Coronary artery (tissue), 2 donors: ENCODE data around the gene ANKRD6.

Source experiments
- DNase-seq: peaks from one replicate; pipeline ENCODE4 v3.0.0-alpha.2; 2017; ENCODE audit warnings: low spot score
- H3K27ac ChIP-seq, 2 donors: fragments of 200-600 bp; sonication (generic); one replicate each; pipeline ENCODE4 v1.5.1; 2016 to 2019
- H3K4me3 ChIP-seq: fragments of 200-600 bp; sonication (generic); 2 replicates; pipeline ENCODE4 v1.5.1; 2016; ENCODE audit warnings: mild to moderate bottlenecking, moderate library complexity
- TF ChIP-seq, protein P1 (sequence below): fragments of 200-600 bp; sonication (generic); IDR thresholded peaks from one replicate; pipeline ENCODE4 v1.5.1; 2019; ENCODE audit warnings: antibody characterized with exemption

The ANKRD6 gene

GRCh38 chr6:89669002-89669401, 236.1 kb downstream of the ANKRD6 start:
- H3K27ac ChIP-seq: peak overlapping the region in 1 of 2 donors; percentile 42
- no peak for DNase-seq
- H3K4me3 ChIP-seq: no peak overlapping the region
- TF ChIP-seq, protein P1, sequence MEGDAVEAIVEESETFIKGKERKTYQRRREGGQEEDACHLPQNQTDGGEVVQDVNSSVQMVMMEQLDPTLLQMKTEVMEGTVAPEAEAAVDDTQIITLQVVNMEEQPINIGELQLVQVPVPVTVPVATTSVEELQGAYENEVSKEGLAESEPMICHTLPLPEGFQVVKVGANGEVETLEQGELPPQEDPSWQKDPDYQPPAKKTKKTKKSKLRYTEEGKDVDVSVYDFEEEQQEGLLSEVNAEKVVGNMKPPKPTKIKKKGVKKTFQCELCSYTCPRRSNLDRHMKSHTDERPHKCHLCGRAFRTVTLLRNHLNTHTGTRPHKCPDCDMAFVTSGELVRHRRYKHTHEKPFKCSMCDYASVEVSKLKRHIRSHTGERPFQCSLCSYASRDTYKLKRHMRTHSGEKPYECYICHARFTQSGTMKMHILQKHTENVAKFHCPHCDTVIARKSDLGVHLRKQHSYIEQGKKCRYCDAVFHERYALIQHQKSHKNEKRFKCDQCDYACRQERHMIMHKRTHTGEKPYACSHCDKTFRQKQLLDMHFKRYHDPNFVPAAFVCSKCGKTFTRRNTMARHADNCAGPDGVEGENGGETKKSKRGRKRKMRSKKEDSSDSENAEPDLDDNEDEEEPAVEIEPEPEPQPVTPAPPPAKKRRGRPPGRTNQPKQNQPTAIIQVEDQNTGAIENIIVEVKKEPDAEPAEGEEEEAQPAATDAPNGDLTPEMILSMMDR: no peak

GRCh38 chr6:89670935-89671565, 238.1 kb downstream of the ANKRD6 start:
- no peak overlapping the region for H3K27ac ChIP-seq
- no peak overlapping the region for H3K4me3 ChIP-seq
- TF ChIP-seq, protein P1: no peak
- DNase-seq: no peak

DNA sequence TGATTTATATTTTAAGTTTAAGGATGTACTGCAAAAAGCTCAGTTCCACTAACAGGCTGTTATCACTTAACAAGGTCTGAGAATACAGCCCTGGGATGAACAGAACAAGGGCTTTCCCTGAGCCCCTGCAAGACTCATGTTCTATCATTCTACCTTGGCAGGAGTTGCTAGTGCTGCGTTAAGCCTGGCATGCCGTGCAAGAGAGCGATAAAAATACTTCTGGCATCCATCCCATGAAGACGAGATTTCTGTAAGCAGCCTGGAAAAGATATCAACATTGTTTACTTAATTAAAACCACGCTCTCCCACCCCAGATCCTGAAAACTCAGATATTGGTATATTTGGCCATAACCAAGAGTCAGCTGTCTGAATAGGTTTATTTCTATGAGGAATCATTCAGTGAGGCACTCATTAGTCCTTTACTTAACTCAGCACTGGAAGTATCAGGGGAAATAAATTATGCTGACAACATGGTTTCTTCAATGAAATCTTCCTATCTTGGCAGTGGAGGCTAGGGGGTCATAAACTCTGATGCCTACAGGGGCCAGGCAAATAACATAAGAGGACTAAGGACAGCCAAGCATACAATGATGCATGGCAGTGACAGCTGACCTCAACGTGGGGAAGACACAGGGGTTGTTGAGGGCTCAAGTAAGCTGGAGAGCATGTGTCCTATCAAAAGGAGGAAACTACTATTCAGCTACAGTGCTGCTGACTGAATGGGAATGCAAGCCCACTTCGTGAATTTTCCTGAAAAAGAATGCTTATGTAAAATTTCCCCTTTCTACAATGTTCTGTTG, 243.2 kb downstream of the ANKRD6 start:
- TF ChIP-seq, protein P1: no peak
- no peak overlapping the region for H3K4me3 ChIP-seq
- DNase-seq: no peak
- no peak overlapping the region for H3K27ac ChIP-seq

GRCh38 chr6:89678531-89678930, 245.6 kb downstream of the ANKRD6 start:
- DNase-seq: no peak
- Histone ChIP-seq H3K4me3 (no peak overlapping the region), H3K27ac (no peak overlapping the region)
- TF ChIP-seq, protein P1: no peak

GRCh38 chr6:89679215-89680120, 246.5 kb downstream of the ANKRD6 start:
- no peak overlapping the region for H3K4me3 ChIP-seq
- H3K27ac ChIP-seq: no peak overlapping the region

DNA sequence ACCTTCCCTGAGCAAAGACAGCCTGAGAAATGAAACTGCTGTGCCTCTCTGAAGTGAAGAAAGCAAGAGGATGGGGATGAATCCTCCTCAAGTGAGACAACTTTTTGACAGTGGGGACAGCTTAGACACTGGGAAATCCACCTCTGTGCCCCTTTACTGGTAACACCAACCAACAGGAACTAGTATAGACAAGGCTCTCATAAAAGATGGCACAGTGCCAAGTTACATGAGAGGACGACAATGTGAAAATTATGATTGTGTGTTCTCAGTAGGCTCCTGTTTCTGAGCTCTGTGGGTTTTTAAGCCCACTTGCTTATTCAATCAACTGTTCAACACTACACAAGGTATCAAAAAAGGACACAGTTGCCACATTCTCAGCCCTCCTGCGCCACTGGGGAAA, 247.2 kb downstream of the ANKRD6 start:
- TF ChIP-seq, protein P1: no peak
- no peak overlapping the region for H3K27ac ChIP-seq
- DNase-seq: no peak
- no peak overlapping the region for H3K4me3 ChIP-seq

More at GRCh38 chr6:89679215-89680120, 246.5 kb downstream of the ANKRD6 start:
- no peak for DNase-seq
- TF ChIP-seq, protein P1: no peak
